HG03565 (cell line): ENCODE data around the gene ZNF263.

Source experiments
- ATAC-seq: cut with Tn5 transposase; IDR thresholded peaks from one replicate; pipeline ENCODE4 v1.9.1; 2021; ENCODE audit warnings: mild to moderate bottlenecking, moderate library complexity; ENCODE audit not compliant: unreplicated experiment

ZNF263 gene

DNA sequence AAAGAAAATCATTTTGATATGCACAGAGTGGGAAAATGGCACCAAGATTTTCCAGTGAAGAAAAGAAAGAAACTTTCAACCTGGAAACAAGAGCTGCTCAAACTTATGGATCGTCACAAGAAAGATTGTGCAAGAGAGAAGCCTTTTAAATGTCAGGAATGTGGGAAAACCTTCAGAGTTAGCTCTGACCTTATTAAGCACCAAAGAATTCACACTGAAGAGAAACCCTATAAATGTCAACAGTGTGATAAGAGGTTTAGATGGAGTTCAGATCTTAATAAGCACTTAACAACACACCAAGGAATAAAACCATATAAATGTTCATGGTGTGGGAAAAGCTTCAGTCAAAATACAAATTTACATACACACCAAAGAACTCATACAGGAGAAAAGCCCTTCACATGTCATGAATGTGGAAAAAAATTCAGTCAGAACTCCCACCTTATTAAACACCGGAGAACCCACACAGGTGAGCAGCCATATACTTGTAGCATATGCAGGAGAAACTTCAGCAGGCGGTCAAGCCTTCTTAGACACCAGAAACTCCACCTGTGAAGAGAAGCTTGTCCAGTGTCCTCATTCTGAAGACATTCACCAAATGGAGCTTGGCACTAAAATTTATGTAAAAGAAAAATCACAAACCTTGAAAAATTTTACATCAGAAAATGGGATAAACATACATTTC, 34.2 kb downstream of the ZNF263 start:
- no peak for ATAC-seq

DNA sequence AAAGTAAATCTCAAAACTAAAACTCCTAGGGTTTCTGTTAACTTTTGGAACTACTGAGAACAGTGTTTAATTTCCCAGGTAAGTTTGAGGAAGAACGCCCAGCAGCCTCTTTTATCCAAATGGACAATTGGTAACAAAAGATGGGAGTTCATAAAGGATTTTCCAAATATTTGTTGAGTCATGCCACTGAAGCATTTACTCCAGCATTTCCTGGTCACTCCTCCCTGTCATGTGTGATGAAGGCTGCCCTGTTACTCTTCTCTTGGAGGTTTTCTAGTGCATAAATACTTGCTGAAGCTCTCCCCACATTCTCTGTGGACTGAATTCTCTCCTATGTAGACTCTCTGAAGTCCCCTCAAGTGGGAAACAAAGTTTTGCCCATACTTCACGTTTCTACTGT, 38.5 kb downstream of the ZNF263 start:
- ATAC-seq, result no peak

DNA sequence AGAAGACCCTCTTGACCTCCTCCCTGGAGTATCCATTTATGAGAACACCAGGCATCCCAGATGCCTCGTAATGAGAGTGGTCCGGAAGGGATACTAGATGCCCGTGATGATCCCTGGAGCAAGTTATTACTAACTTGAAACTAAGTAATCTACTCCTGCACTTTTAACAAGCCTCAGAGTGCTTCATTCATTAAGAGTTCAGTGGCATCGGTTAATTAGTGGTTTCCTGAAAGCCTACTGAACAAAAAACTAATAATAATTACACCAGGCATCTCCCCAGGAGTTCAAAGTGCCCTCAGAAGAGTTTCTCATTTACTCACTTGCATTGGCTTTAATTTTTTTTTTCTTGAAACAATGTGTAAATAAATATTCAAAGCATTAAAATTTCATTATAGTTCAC, 44.2 kb downstream of the ZNF263 start:
- no peak for ATAC-seq

DNA sequence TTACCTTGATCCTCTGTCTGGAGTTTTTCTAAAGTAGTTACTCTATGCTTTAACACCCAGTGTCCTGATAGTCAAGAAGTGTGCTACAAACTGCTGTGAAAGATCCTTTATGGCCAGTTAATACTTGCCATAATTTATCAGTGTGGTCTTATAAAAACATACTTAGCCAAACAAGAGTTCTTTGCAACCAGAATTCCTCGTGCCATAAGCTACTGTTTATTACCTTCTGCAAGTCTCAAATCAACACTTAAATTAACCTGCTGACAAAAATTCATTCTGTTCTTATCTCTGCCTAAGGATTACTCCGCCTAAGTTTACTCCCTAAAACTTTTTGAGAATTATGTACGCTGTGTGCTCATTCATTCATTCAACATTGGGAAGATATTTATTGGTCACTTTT, 44.8 kb downstream of the ZNF263 start:
- no peak for ATAC-seq

DNA sequence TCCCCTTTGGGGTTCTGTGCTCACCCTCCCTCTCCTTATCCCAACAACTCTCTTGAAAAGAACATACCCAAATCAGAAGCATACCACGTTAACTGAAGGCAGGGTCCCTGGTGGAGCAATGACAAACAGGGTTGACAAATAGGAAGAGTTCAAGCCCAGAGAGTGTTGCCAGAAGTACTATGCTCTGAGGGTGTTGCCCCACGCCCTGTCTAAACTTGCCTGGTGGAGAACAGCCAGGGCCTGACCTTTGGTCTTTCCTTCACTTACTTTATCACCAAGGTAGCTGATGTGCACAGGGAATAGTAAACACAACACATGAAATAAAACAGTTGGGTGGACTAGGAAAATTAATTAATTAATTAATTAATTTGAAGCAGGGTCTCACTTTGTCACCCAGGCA, 45.4 kb downstream of the ZNF263 start:
- no peak for ATAC-seq
